OCI-M2 (cell line): ENCODE data around the gene EXOC3L2.

Source experiments
- DNase-seq: peaks from one replicate; lab custom pipeline; 2025; ENCODE audit not compliant: unreplicated experiment; lab: John Stamatoyannopoulos, UW

The EXOC3L2 gene

DNA sequence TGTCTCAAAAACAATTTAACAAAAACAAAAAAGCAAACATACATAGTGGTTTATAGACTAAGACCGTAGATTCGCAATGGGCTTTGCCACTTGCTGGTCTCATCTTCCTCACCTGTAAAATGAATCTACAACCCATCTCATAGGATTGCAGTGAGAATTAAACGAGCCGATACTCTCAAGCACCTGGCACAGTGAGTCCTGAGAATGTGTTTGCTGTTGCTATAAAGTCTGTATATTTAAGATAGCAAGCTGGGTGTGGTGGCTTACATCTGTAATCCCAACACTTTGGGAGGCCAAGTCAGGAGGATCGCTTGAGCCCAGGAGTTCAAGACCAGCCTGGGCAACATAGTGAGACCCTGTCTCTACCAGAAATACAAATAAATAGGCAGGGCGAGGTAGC lies 22.5 kb downstream of the EXOC3L2 start:
- DNase-seq, result no peak

DNA sequence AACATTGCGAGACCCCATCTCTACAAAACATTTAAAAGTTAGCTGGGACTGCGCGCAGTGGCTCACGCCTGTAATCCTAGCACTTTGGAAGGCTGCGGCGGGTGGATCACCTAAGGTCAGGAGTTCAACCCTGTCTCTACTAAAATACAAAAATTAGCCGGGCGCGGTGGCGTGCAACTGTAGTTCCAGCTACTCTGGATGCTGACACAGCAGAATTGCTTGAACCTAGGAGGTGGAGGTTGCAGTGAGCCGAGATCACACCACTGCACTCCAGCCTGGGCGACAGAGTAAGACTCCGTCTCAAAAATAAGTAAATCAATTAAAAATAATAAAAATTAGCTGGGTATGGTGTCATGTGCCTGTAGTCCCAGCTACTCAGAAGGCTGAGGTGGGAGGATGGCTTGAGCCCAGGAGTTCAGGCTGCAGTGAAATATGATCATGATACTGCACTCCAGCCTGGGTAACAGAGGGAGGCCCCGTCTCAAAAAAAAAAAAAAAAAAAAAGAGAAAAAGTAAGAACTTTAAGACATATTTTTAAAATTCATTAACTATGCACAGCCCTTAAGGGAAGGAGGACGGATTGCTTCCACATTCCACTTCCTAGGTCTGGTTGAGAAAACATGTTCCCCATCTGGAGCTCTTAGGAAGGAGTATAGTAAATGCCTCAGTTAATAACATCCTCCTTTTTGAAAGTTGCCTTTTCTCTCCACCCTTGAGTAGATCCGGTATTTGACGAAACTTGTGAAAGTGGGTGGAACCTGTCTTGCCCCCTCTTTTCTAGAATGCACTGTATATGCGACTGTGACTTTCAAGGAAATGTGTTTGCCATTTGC lies 26.1 kb downstream of the EXOC3L2 start:
- no peak for DNase-seq

DNA sequence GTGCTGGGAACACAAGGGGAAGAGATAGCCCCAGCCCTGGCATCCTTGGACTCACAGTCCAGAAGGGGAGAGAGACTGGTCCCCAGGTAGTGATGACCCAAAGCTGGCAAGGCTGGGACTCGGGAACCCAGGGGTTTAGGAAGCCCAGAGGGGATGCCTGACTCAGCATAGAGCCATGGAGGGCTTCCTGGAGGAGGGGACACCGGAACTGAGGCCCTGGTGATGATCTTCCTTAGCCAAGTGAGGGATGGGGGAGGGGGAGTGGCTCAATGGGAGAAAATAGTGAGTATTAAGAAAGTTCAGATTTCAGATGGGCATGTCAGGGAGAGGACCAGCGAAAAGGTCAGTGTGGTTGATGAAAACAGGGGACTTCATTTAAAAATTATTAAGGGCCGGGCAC lies 26.8 kb downstream of the EXOC3L2 start:
- no peak for DNase-seq

DNA sequence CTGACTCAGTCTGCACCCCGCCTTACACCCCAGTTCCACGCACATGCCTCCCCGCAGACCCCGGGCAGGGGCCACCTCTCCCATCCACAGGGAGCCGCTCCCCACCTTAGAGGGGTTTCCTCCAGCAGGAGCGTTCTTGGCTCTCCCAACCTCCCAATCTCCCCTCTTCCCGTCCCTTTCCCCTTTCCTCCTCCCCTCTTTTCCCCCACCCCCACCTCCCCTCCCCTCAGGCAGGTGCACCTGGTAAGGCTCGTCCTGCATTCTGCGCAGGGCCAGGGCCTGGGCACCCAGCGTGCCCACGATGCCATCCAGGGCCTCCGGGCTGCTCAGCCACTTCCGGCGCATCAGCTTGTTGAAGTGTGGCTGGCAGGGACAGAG lies 27.3 kb downstream of the EXOC3L2 start:
- no peak for DNase-seq

DNA sequence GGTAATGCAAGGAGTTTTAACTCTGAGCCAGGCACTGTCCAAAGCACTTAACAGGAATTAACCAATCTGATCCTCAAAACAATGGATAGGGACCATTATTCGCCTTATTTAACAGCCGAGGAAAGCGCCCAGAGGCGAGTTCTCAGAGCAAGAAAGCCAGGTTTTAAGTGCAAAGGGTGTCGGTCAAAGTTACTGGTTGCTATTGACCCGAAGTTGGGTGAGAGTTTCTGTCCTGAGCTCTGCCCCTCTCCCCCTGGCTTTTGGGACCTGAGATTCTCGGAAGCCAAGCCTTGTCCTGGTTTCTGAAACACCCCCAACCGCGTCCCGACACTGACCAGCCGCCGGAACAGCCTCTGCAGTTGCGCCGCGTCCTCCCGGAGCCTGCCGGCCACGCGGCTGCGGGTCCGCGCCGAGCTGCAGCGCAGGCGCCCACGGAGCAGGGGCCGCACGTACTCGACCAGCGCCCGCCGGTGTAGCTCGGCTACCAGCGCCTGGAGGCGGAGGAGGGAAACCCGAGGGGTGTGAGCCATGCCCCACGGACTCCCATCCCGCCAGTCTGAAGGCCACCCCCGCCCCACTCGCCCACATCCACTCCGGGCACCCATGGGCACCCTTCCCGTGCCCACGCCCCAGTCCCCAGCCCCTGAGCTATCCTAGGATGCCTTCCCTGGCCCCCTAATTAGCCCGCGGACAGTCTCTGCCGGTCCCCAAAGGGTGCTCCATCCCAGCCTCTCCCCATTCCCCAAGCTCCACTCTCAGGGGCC lies 27.8 kb downstream of the EXOC3L2 start:
- DNase-seq, result no peak

DNA sequence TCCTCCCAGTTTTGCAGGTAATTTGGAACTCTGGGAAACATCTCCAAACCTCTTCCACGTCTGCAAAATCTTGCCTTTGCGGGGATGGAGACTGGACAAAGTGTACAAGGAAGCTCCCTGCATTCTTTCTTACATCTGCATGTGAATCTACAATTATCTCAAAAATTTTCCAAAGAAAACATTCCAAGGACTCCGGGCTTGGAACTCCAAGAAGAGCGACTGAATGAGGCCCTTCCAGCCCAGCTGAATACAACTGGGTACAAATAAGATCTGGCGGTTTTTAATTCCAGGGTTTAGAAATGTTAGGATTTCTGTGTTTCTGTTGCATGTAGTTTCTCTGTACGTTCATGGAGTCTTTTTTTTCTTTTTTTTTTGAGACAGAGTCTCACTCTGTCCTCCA lies 28.5 kb downstream of the EXOC3L2 start:
- DNase-seq, result no peak

DNA sequence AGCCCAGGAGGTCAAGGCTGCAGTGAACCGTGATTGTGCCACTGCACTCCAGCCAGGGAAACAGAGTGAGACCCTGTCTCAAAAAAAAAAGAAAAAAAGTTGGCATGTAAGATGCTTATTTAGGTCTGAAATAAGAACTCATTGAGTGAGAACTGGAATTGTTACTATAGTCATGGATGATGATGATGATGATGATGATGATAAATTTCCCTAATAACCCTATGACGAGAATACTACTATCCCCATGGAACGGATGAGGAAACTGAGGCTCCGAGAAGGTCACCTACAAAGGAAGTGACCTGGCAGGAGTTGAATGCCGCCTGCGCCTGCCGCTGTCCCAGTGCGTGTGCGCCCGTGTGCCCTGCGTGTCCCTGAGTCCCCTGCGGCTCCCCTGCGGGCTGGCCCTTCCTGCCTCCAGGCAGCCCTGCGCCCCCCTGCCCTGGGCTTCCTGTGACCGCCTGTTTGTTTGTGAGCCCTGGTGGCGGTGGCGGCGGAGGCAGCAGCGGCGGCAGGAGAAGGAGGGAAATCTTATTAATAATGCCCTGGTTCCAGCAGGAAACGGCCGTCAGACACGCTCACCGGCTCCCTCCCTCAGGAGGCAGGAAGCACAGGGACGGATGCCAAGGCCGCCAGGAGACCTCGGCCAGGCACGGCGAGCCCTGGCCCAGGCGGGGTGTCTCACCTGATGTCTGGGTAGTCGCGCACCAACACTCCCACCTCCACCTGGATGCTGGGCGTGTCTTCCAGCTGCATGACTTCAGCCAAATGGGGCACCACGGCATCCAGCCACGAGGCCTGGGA lies 29.6 kb downstream of the EXOC3L2 start:
- DNase-seq, result no peak

DNA sequence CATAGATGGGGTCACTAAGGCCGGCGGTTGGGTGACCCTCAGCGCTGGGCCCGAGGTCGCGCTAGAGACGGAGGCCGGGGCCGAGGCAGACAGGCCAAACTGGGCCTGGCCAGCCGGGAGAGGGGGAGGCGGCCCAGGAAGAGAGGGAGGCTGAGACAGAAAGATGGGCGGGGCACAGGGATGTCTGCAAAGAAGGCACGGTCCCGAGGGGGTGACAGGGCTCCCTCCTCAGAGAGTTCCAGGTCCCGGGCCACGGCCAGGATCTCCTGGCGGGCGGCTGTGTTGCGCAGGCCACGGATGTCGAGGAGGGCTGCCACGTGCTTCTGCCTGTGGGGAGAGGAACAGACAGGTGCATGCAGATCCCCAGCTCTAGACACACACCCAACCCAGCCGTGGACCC lies 32.2 kb downstream of the EXOC3L2 start:
- DNase-seq, result no peak

DNA sequence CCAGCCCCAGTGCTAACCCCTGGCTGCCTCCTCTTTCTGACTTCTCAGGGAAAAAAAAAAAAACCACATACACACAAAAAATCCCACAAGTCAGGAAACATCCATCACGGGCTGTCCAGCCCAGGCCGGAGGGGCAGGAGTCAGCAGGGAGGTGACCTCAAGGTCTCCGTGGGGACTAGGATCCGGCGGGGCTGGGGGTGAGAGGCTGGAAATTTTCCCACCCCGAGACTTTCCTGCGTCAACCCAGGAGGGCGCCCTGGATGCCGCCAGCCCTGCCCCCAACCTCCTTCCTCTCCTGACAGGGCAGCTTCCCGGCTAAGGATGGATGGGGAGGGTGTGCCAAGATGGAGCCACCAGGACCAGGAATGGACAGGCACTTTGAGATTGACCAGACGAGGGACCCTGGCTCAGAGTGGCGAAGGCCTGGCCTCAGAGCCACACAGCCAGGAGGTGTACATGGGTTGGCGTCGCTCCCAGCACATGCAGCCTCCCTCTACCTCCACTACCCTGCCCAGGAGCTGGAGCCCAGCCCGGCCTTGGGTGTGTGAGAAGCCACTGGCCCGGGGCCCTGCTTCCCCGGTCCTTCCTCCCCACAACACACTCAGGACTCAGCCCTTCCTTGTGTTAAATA lies 33.3 kb downstream of the EXOC3L2 start:
- DNase-seq, result no peak

DNA sequence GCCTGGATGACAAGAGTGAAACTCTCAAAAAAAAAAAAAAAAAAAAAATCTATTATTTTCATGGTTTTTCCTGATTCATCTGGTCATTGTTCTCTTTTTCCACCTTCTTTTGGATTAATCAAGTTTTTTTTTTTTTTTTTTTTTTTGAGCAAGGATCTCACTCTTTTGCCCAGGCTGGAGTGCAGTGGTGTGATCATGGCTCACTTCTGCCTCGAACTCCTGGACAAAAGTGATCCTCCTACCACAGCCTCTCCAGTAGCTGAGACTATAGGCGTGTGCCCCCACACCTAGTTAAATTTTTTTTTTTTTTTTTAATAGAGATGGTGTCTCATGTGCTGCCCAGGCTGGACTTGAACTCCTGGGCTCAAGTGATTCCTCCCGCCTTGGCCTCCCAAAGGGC lies 38.9 kb downstream of the EXOC3L2 start:
- DNase-seq, result no peak

DNA sequence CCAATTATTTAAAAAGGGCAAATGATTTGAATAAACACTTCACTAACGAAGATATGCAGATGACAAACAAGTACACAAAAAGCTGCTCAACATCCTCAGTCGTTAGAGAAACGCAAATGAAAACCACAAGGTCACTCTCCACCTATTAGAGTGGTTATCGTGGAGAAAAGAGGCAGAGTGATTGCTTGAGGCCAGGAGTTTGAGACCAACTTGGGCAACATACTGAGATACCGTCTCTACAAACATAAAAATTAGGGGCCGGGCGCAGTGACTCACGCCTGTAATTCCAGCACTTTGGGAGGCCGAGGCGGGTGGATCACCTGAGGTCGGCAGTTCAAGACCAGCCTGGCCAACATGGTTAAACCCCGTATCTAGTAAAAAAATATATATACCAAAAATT lies 39.4 kb downstream of the EXOC3L2 start:
- no peak for DNase-seq

DNA sequence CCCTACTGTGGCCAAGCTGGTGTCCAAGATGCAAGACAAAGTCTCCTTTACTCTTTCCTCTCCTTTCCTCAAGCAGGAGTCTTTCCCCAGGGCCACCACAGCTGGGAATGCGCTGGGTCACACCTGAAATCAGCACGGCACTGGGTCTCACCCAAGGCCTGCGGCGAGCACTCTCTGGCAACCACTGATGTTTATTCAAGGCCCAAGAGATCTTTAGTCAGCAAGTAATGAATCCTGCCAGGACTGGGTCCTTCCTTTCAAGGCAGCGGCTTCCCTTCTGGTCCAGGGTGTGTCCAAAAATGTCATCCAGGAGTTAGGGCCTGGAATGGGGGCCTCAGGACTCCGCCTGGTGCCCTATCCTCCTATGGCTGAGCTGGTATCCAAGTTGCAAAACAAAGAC lies 42.6 kb downstream of the EXOC3L2 start:
- DNase-seq, result no peak

DNA sequence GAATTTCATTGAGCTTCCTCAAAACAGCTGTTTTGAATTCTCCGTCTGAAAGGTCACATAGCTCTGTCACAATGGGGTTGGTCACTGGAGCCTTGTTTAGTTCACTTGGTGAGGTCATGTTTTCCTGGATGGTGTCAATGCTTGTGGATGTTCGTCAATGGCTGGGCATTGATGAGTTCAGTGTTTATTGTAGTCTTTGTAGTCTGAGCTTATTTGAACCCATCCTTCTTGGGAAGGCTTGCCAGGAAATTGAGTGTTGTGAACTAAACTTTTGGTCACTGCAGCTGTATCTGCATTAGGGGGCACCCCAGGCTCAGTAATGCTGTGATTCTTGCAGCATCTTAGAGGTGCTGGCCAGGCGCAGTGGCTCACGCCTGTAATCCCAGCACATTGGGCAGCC lies 44.6 kb downstream of the EXOC3L2 start:
- no peak for DNase-seq

DNA sequence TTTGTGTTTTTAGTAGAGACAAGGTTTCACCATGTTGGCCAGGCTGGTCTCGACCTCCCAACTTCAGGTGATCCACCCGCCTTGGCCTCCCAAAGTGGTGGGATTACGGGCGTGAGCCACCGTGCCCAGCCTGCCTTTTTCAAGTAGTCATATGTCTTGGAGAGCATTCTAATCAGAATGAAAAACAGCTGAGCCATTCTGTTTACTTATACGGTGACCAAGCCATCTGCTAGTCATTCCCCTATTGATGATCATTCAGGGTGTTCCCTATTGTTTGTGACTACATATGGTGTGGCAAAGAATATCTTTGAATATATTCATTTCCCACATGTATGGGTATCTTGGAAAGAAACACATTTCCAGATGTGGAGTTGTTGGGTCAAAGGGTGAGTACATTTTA lies 49.4 kb downstream of the EXOC3L2 start:
- DNase-seq, result no peak

DNA sequence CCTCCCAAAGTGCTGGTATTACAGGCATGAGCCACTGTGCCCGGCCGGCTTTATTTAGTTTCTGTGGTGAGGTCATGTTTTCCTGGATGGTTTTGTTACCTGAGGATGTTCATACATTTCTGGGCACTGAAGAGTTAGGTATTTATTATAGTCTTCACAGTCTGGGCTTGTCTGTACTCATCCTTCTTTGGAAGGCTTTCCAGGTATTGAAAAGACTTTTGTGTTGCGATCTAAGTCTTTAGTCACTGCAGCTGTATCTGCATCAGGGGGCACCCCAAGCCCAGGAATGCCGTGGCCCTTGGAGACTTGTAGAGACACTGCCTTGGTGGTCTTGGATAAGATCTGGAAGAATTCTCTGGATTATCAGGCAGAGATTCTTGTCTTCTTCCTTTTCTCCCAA lies 53.8 kb downstream of the EXOC3L2 start:
- DNase-seq, result no peak

DNA sequence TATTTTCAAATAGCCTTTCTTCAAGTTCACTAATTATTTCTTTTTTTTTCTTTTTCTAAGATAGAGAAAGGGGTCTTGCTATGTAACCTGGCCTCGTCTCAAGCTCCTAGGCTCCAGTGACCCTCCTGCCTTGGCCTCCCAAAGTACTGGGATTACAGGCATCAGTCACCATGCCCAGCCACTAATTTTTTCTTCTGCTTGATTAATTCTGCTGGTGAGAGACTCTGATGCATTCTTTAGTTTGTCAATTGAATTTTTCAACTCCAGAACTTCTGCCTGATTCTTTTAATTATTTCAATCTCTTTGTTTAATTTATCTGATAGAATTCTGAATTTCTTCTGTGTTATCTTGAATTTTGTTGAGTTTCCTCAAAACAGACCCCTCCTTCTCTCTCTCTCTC lies 55.2 kb downstream of the EXOC3L2 start:
- DNase-seq, result no peak

DNA sequence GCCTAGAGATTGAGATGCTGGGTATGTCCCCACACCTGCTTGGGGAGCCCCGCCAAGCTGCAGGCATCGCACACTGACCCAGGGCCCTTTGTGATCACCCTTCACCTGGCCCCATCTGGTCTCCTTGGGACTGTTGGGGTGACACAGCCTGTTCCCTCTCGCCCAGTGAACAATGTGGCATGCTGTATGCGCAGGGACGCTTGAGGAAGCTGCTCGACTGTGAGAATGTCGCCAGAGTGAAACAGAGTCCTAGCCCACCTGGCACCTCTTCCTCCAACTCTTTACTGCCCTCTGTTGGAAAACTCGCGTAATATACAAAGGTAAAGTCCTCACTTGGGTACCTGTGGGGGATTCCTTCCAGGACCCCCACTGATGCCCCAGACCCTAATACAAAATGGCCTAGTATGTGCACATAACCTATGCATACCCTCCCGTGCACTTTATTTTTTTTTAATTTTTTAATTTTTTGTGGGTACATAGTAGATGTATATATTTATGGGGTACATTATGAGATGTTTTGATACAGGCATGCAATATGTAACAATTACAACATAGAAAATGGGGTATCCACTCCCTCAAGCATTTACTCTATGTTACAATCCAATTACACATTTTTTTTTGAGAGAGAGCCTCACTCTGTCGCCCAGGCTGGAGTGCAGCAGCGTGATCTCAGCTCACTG lies 57.6 kb downstream of the EXOC3L2 start:
- DNase-seq, result no peak

DNA sequence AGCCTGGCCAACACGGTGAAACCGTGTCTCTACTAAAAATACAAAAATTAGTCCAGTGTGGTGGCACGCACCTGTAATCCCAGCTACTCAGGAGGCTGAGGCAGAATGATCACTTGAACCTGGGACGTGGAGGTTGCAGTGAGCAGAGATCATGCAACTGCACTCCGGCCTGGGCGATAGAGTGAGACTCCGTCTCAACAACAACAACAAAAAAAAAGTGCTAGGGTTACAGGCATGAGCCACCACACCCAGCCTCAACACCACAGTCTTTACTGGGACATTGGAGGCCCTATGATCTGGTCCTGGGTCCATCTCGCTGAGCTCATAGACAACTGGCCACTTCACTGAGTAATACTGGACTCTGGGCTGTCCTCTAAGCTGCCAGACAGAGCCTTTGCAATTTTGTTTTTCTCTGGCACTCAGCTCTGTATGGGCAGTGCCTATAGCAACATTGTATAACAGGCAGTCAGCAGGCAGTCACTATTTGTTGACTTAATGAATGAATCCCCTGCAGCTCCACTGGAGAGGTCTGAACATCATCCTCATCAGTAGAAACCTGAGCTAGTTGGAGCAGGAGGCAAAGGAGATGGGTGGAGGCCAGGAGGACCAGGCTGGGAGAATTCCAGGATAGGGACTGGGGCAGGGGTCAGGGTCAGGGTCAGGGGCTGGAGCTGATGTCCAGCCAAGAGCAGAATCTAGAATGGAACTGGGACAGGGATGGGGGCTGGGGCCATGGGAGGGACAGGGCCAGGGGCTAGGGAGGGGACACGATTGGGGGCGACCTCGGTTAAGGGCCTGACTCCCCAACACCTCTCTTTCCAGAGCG lies 58.5 kb downstream of the EXOC3L2 start:
- DNase-seq, result no peak

DNA sequence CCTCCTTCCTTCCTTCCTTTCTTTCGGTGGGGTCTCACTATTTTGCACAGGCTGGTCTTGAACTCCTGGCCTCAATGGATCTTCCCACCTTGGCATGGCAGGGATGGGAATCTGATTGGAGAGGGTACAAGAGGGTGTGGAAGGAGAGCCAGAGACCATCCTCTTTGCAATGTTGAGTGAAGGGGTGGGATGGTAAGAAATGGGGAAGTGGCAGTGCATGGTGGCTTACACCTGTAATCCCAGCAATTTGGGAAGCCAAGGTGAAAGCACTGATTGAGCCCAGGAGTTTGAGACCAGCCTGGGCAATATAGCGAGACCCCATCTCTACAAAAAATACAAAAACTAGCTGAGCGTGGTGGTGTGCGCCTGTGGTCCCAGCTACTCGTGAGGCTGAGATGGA lies 61.1 kb downstream of the EXOC3L2 start:
- no peak for DNase-seq

DNA sequence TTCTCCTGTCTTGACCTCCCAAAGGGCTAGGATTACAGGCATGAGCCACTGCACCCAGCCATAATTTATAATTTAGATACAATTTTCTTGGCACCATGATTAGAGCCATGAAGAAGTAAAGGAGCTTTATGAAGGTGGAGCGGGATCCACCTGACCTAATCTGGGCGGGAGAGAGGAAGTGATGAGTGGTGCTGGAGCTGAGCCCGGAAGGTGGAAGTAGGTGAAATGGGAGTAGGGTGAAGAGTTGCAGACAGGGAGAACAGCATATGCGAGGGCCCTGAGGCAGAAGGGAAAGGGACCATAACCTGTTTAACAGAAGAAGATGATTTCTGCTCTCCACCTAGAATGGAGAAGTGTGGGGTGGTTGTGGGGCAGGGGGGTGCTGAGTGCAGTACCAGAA lies 62.4 kb downstream of the EXOC3L2 start:
- DNase-seq, result no peak
